ENCODE measurements around the gene FBXO46.

DNA sequence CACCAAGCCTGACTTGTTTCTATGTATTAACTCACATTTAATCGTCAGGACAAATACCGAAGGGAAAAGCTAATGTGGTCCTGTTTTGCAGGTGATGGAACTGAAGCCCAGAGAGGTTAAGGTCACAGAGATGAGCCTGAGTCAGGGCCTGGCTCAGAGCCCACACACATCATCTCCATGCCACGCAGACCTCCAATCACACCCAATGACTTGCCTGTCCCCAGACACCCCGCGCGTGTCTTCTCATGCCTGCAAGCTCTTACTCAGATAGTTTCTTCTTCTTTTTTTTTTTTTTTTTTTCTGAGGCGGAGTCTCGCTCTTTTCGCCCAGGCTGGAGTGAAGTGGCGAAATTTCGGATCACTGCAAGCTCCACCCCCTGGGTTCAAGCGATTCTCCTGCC lies 21.9 kb upstream of the FBXO46 start:
- TF ChIP-seq POLR2AphosphoS5 (IDR thresholded peaks at IDR 0.05; ENCODE audit: low read depth, low read length), result no peak
- no peak for TF ChIP-seq TAF1 (IDR thresholded peaks at IDR 0.05; ENCODE audit: borderline replicate concordance, insufficient read depth, low read length)
- no peak for TF ChIP-seq REST (IDR thresholded peaks at IDR 0.05; ENCODE audit: insufficient read depth in 1 of 2, low read depth in 2 of 2, low read length in 2 of 2)
- TF ChIP-seq SIN3A (IDR thresholded peaks at IDR 0.05; ENCODE audit: borderline replicate concordance, insufficient read depth, low read length), result no peak
